T-helper 17 cell (primary cell): Measurements from ENCODE around the gene SND1. TPM values are rescaled to one million over a fixed set of nuclear protein-coding genes. Genes with fewer than 3 reads are reported as not detected.

Experiments used
- ATAC-seq: fragments of 150-1000 bp; cut with Tn5 transposase; 2 replicates; pipeline ENCODE4 v1.10.0; 2021; ENCODE audit warnings: mild to moderate bottlenecking, moderate library complexity
- DNase-seq, 3 donors: peaks; one replicate each; pipeline versions ENCODE4 v3.0.0 to v3.0.0-alpha.2; 2020 to 2021
- H3K9me3 ChIP-seq: one replicate; pipeline ENCODE4 v1.7.0; 2013; ENCODE audit warnings: low read length, mild to moderate bottlenecking; ENCODE audit not compliant: control insufficient read depth, poor library complexity, severe bottlenecking
- H3K27ac Mint-ChIP-seq: one replicate; pipeline ENCODE4 v1.8.0; 2022; ENCODE audit warnings: mild to moderate bottlenecking, moderate library complexity, mixed read lengths
- H3K27me3 Mint-ChIP-seq: one replicate; pipeline ENCODE4 v1.8.0; 2022; ENCODE audit warnings: mixed read lengths
- H3K36me3 Mint-ChIP-seq: one replicate; pipeline ENCODE4 v1.8.0; 2022; ENCODE audit warnings: low read depth, mixed read lengths
- H3K4me1 Mint-ChIP-seq: one replicate; pipeline ENCODE4 v1.8.0; 2022; ENCODE audit warnings: mild to moderate bottlenecking, mixed read lengths
- H3K4me3 Mint-ChIP-seq: one replicate; pipeline ENCODE4 v1.8.0; 2022; ENCODE audit warnings: mild to moderate bottlenecking, moderate library complexity, mixed read lengths
- total RNA-seq, 4 donors: library from RNA in 2 of 4; stranded (reverse) in 2 of 4; gene quantifications; one replicate each; pipeline ENCODE4 v1.2.3 and lab custom pipeline; 2022 to 2026

The SND1 gene
- total RNA-seq, 2 donors from 2014 or later, result 201 to 208 TPM

- ATAC-seq (no peak), DNase-seq (no peak)
- H3K9me3 ChIP-seq, result no peaks in the 10 kb centered on the region
- Mint-ChIP-seq H3K4me1 (peaks cover 29% of the 10 kb centered on the region), H3K4me3 (no peak overlapping the region), H3K27me3 (no peaks in the 10 kb centered on the region), H3K27ac (no peak overlapping the region), H3K36me3 (peaks cover 2% of the 10 kb centered on the region)
These were observed 393.8 kb downstream of the SND1 start for GRCh38 chr7:128045766-128046165.

- peaks cover 2% of the 10 kb centered on the region for H3K36me3 Mint-ChIP-seq
- H3K4me3 Mint-ChIP-seq, result no peak overlapping the region
- peaks cover 49% of the 10 kb centered on the region for H3K4me1 Mint-ChIP-seq
- DNase-seq (no peak), ATAC-seq (no peak)
- no peaks in the 10 kb centered on the region for H3K9me3 ChIP-seq
- peak overlapping the region; percentile 45 for H3K27ac Mint-ChIP-seq
- no peaks in the 10 kb centered on the region for H3K27me3 Mint-ChIP-seq
These were observed 400.4 kb downstream of the SND1 start for GRCh38 chr7:128052404-128052803.

- no peak for DNase-seq
- no peak for ATAC-seq
- peaks cover 53% of the 10 kb centered on the region for H3K4me1 Mint-ChIP-seq
These were observed 401.0 kb downstream of the SND1 start for GRCh38 chr7:128053023-128053422.

GRCh38 chr7:128053991-128054390, 402.0 kb downstream of the SND1 start:
- no peak for ATAC-seq

More at GRCh38 chr7:128053023-128053422, 401.0 kb downstream of the SND1 start:
- Mint-ChIP-seq H3K27me3 (no peaks in the 10 kb centered on the region), H3K36me3 (peaks cover 2% of the 10 kb centered on the region), H3K4me3 (no peak overlapping the region), H3K27ac (peak overlapping the region; percentile 45)
- H3K9me3 ChIP-seq, result no peaks in the 10 kb centered on the region

GRCh38 chr7:128054511-128054910, 402.5 kb downstream of the SND1 start:
- Mint-ChIP-seq H3K36me3 (peaks cover 2% of the 10 kb centered on the region), H3K4me3 (no peak overlapping the region), H3K27me3 (no peaks in the 10 kb centered on the region), H3K4me1 (peaks cover 65% of the 10 kb centered on the region), H3K27ac (peak overlapping the region; percentile 29)
- H3K9me3 ChIP-seq, result no peaks in the 10 kb centered on the region
- no peak for DNase-seq
- ATAC-seq, result no peak

More at GRCh38 chr7:128053991-128054390, 402.0 kb downstream of the SND1 start:
- H3K4me1 Mint-ChIP-seq, result peaks cover 63% of the 10 kb centered on the region
- H3K36me3 Mint-ChIP-seq, result peaks cover 2% of the 10 kb centered on the region
- H3K27ac Mint-ChIP-seq, result peak overlapping the region; percentile 29
- no peak for DNase-seq
- no peaks in the 10 kb centered on the region for H3K9me3 ChIP-seq
- no peak overlapping the region for H3K4me3 Mint-ChIP-seq
- H3K27me3 Mint-ChIP-seq, result no peaks in the 10 kb centered on the region

GRCh38 chr7:128055637-128056036, 403.6 kb downstream of the SND1 start:
- peaks cover under 1% of the 10 kb centered on the region for H3K36me3 Mint-ChIP-seq
- no peaks in the 10 kb centered on the region for H3K9me3 ChIP-seq
- DNase-seq (no peak), ATAC-seq (no peak)
- no peak overlapping the region for H3K4me3 Mint-ChIP-seq
- H3K4me1 Mint-ChIP-seq, result peaks cover 63% of the 10 kb centered on the region
- peak overlapping the region; percentile 27 for H3K27ac Mint-ChIP-seq
- no peaks in the 10 kb centered on the region for H3K27me3 Mint-ChIP-seq

- no peaks in the 10 kb centered on the region for H3K9me3 ChIP-seq
- Mint-ChIP-seq H3K27me3 (no peaks in the 10 kb centered on the region), H3K36me3 (no peaks in the 10 kb centered on the region), H3K4me3 (no peak overlapping the region), H3K27ac (peak overlapping the region; percentile 91), H3K4me1 (peaks cover 53% of the 10 kb centered on the region)
- ATAC-seq, result no peak
- DNase-seq, result no peak
These were observed 404.9 kb downstream of the SND1 start for GRCh38 chr7:128056901-128057300.

- Mint-ChIP-seq H3K36me3 (no peaks in the 10 kb centered on the region), H3K27ac (peak overlapping the region; percentile 91), H3K27me3 (no peaks in the 10 kb centered on the region), H3K4me3 (no peak overlapping the region), H3K4me1 (peaks cover 45% of the 10 kb centered on the region)
- ATAC-seq (peak; percentile 8), DNase-seq (no peak)
- H3K9me3 ChIP-seq, result no peaks in the 10 kb centered on the region
These were observed 405.9 kb downstream of the SND1 start for GRCh38 chr7:128057909-128058308.

- peaks cover 42% of the 10 kb centered on the region for H3K4me1 Mint-ChIP-seq
- no peaks in the 10 kb centered on the region for H3K27me3 Mint-ChIP-seq
- no peak for DNase-seq
- peak overlapping the region; percentile 91 for H3K27ac Mint-ChIP-seq
- H3K36me3 Mint-ChIP-seq, result no peaks in the 10 kb centered on the region
- peak overlapping the region; percentile 79 for H3K4me3 Mint-ChIP-seq
- no peaks in the 10 kb centered on the region for H3K9me3 ChIP-seq
- peak; percentile 81 for ATAC-seq
These were observed 407.4 kb downstream of the SND1 start for GRCh38 chr7:128059143-128059988.

GRCh38 chr7:128060018-128060417, 408.0 kb downstream of the SND1 start:
- Mint-ChIP-seq H3K4me1 (peaks cover 43% of the 10 kb centered on the region), H3K27ac (peak overlapping the region; percentile 91), H3K4me3 (no peak overlapping the region), H3K27me3 (no peaks in the 10 kb centered on the region), H3K36me3 (peaks cover 2% of the 10 kb centered on the region)
- no peaks in the 10 kb centered on the region for H3K9me3 ChIP-seq
- DNase-seq (no peak), ATAC-seq (no peak)

- no peak for DNase-seq
- ATAC-seq, result no peak
- Mint-ChIP-seq H3K27ac (no peak overlapping the region), H3K4me3 (no peak overlapping the region), H3K4me1 (peaks cover 27% of the 10 kb centered on the region), H3K36me3 (peaks cover 2% of the 10 kb centered on the region), H3K27me3 (no peaks in the 10 kb centered on the region)
- H3K9me3 ChIP-seq, result no peaks in the 10 kb centered on the region
These were observed 411.1 kb downstream of the SND1 start for GRCh38 chr7:128063088-128063487.

GRCh38 chr7:128065872-128066271, 413.9 kb downstream of the SND1 start:
- Mint-ChIP-seq H3K4me3 (no peak overlapping the region), H3K4me1 (peaks cover 10% of the 10 kb centered on the region), H3K36me3 (peaks cover 2% of the 10 kb centered on the region), H3K27me3 (no peaks in the 10 kb centered on the region), H3K27ac (no peak overlapping the region)
- H3K9me3 ChIP-seq, result no peaks in the 10 kb centered on the region
- no peak for ATAC-seq
- no peak for DNase-seq

GRCh38 chr7:128066395-128066794, 414.4 kb downstream of the SND1 start:
- H3K27me3 Mint-ChIP-seq, result no peaks in the 10 kb centered on the region

GRCh38 chr7:128066858-128067257, 414.9 kb downstream of the SND1 start:
- peaks cover 2% of the 10 kb centered on the region for H3K36me3 Mint-ChIP-seq
- no peak for DNase-seq
- no peak overlapping the region for H3K27ac Mint-ChIP-seq
- H3K4me3 Mint-ChIP-seq, result no peak overlapping the region
- H3K4me1 Mint-ChIP-seq, result peaks cover 10% of the 10 kb centered on the region
- ATAC-seq, result no peak
- no peaks in the 10 kb centered on the region for H3K9me3 ChIP-seq
- H3K27me3 Mint-ChIP-seq, result no peaks in the 10 kb centered on the region

More at GRCh38 chr7:128066395-128066794, 414.4 kb downstream of the SND1 start:
- H3K36me3 Mint-ChIP-seq, result peaks cover 2% of the 10 kb centered on the region
- H3K4me1 Mint-ChIP-seq, result peaks cover 10% of the 10 kb centered on the region
- no peak for DNase-seq
- no peak overlapping the region for H3K27ac Mint-ChIP-seq
- H3K4me3 Mint-ChIP-seq, result no peak overlapping the region
- ATAC-seq, result no peak
- no peaks in the 10 kb centered on the region for H3K9me3 ChIP-seq
